ENCODE results near the gene PML. TPM values are rescaled to one million over a fixed set of nuclear protein-coding genes. Genes with fewer than 3 reads are reported as not detected.
A peak's percentile ranks its signal among the peaks of the same experiment; 100 is the strongest.

PML gene
- total RNA-seq, 1 experiment from 2014 or later, result 24.6 TPM

- no CpG with 5 or more reads among the region's 5 CpGs for WGBS (ENCODE audit: extremely low coverage, insufficient read length, low lambda C conversion rate)
These were observed 2.0 kb upstream of the PML start for GRCh38 chr15:73992594-73992898.

More at GRCh38 chr15:73992594-73992898, 2.0 kb upstream of the PML start:
- peaks cover 11% of the 10 kb centered on the region for H3K23me2 ChIP-seq (ENCODE audit: insufficient read length, low read depth, low read length, poor library complexity, severe bottlenecking)
- no peak overlapping the region for H2BK15ac ChIP-seq (ENCODE audit: low read depth, low read length)
- H3K27ac ChIP-seq (ENCODE audit: insufficient read length, low read depth, low read length), result no peak overlapping the region
- Mint-ChIP-seq H3K27ac (no peak overlapping the region), H3K27me3 (ENCODE audit: low read depth) (peaks cover 16% of the 10 kb centered on the region), H3K4me3 (peak overlapping the region in 1 of 2 experiments; percentile 60; a peak in 3 of 5 replicates), H3K36me3 (ENCODE audit: insufficient read depth in 1 of 3, low read depth in 3 of 3) (no peaks in the 10 kb centered on the region), H3K9me3 (no peaks in the 10 kb centered on the region; a peak in 1 of 5 replicates), H3K4me1 (peaks cover 21 to 28% of the 10 kb centered on the region in 2 experiments)
- no peak overlapping the region for H2AFZ ChIP-seq (ENCODE audit: low read length)
- no peak overlapping the region for H3K4ac ChIP-seq (ENCODE audit: low read depth, low read length)
- H4K5ac ChIP-seq (ENCODE audit: insufficient read length, low read depth, low read length), result no peak overlapping the region
- no peak overlapping the region for H2BK120ac ChIP-seq (ENCODE audit: low read depth, low read length, poor library complexity, severe bottlenecking)
- no peak overlapping the region for H4K8ac ChIP-seq (replicated peaks; ENCODE audit: insufficient read length, low read depth, low read length)
- no peak overlapping the region for H3K18ac ChIP-seq (ENCODE audit: insufficient read length, low read depth, low read length)
- no peak overlapping the region for H2BK12ac ChIP-seq (ENCODE audit: insufficient read length, low read depth, low read length)
- H3K9ac ChIP-seq (ENCODE audit: extremely low read depth, insufficient read length, low read length), result no peak overlapping the region
- no peaks in the 10 kb centered on the region for H4K20me1 ChIP-seq (ENCODE audit: control insufficient read depth, insufficient read depth, insufficient read length)
- H3K4me1 ChIP-seq (ENCODE audit: insufficient read depth, low read length), result no peaks in the 10 kb centered on the region
- no peak overlapping the region for H2AK5ac ChIP-seq (ENCODE audit: insufficient read length, low read length)
- H3K4me2 ChIP-seq (ENCODE audit: insufficient read depth, insufficient read length, low read length), result peak overlapping the region; percentile 60
- H3T11ph ChIP-seq (ENCODE audit: low read length), result no peak overlapping the region
- no peak overlapping the region; the same call in 1 of the 2 replicates for H3K14ac ChIP-seq (ENCODE audit: insufficient read depth, low read length)
- H2BK20ac ChIP-seq (ENCODE audit: low read depth, low read length, poor library complexity, severe bottlenecking), result no peak overlapping the region
- no peak overlapping the region for H2BK5ac ChIP-seq (ENCODE audit: insufficient read length, low read length)
- no peaks in the 10 kb centered on the region for H3K27me3 ChIP-seq (ENCODE audit: insufficient read depth, low read length)
- no peak for DNase-seq
- H3K79me2 ChIP-seq (ENCODE audit: insufficient read depth, low read length), result no peaks in the 10 kb centered on the region; the same call in 1 of the 2 replicates
- H3K79me1 ChIP-seq (ENCODE audit: insufficient read depth, low read depth, low read length, poor library complexity, severe bottlenecking), result peaks cover under 1% of the 10 kb centered on the region
- H3K23ac ChIP-seq (ENCODE audit: insufficient read length, low read depth, low read length), result no peak overlapping the region
- TF ChIP-seq, protein P1, sequence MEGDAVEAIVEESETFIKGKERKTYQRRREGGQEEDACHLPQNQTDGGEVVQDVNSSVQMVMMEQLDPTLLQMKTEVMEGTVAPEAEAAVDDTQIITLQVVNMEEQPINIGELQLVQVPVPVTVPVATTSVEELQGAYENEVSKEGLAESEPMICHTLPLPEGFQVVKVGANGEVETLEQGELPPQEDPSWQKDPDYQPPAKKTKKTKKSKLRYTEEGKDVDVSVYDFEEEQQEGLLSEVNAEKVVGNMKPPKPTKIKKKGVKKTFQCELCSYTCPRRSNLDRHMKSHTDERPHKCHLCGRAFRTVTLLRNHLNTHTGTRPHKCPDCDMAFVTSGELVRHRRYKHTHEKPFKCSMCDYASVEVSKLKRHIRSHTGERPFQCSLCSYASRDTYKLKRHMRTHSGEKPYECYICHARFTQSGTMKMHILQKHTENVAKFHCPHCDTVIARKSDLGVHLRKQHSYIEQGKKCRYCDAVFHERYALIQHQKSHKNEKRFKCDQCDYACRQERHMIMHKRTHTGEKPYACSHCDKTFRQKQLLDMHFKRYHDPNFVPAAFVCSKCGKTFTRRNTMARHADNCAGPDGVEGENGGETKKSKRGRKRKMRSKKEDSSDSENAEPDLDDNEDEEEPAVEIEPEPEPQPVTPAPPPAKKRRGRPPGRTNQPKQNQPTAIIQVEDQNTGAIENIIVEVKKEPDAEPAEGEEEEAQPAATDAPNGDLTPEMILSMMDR (conservative IDR thresholded peaks at IDR 0.05), result no peak
- H3K9me3 ChIP-seq (ENCODE audit: control insufficient read depth, low read depth, low read length), result no peaks in the 10 kb centered on the region
- no peak overlapping the region for H3K56ac ChIP-seq (ENCODE audit: insufficient read length, low read depth, low read length)
- H4K91ac ChIP-seq (ENCODE audit: insufficient read length, low read depth, low read length), result no peak overlapping the region

Data from H9 (cell line).